ENCODE data around the gene TPSAB1.
"Not testable (repeated sequence)": the region's sequence is repeated elsewhere in the genome, so short reads cannot be mapped to it uniquely, and the experiment has no call there.

Gene TPSAB1

GRCh38 chr16:1225051-1225451 is 15.5 kb upstream of the TPSAB1 start, which contains the start of gene TPSG1:
TPSG1 (minus strand) TSS chr16:1225268; CDS start chr16:1225252, 16 bp downstream.
- no peak for DNase-seq

- not testable (repeated sequence) for DNase-seq
Observed at GRCh38 chr16:1225728-1226311, 14.7 kb upstream of the TPSAB1 start.

- DNase-seq = not testable (repeated sequence)
Observed at GRCh38 chr16:1226692-1227091, 13.8 kb upstream of the TPSAB1 start.

- not testable (repeated sequence) for DNase-seq
Observed at GRCh38 chr16:1228227-1228626, 12.3 kb upstream of the TPSAB1 start.

GRCh38 chr16:1229476-1229875 is 11.0 kb upstream of the TPSAB1 start:
- not testable (repeated sequence) for DNase-seq

GRCh38 chr16:1230084-1230470 is 10.4 kb upstream of the TPSAB1 start, which contains the start of gene TPSB2:
TPSB2 (minus strand) TSS chr16:1230184; CDS start chr16:1229951, 233 bp downstream.
- DNase-seq = not testable (repeated sequence)

GRCh38 chr16:1230471-1231212 is 9.9 kb upstream of the TPSAB1 start:
- DNase-seq = not testable (repeated sequence)

- DNase-seq = not testable (repeated sequence)
Observed at GRCh38 chr16:1231301-1231700, 9.2 kb upstream of the TPSAB1 start.

GRCh38 chr16:1232049-1232748 is 8.3 kb upstream of the TPSAB1 start:
- DNase-seq = not testable (repeated sequence)

GRCh38 chr16:1236659-1237058 is 3.8 kb upstream of the TPSAB1 start:
- not testable (repeated sequence) for DNase-seq

GRCh38 chr16:1237990-1238389 is 2.5 kb upstream of the TPSAB1 start:
- DNase-seq = no peak

GRCh38 chr16:1238909-1239308 is 1.6 kb upstream of the TPSAB1 start:
- DNase-seq = not testable (repeated sequence)

GRCh38 chr16:1239575-1239974 is 930 bp upstream of the TPSAB1 start:
- DNase-seq = not testable (repeated sequence)

- not testable (repeated sequence) for DNase-seq
Observed at GRCh38 chr16:1241081-1241480, 576 bp downstream of the TPSAB1 start.

- DNase-seq = not testable (repeated sequence)
Observed at GRCh38 chr16:1243363-1243762, 2.9 kb downstream of the TPSAB1 start.

GRCh38 chr16:1243907-1244850 is 3.7 kb downstream of the TPSAB1 start:
- DNase-seq = not testable (repeated sequence)

GRCh38 chr16:1244881-1245280 is 4.4 kb downstream of the TPSAB1 start:
- no peak for DNase-seq

GRCh38 chr16:1245452-1246020 is 5.0 kb downstream of the TPSAB1 start:
- DNase-seq = no peak

- not testable (repeated sequence) for DNase-seq
Observed at GRCh38 chr16:1247903-1248537, 7.5 kb downstream of the TPSAB1 start.

GRCh38 chr16:1249031-1249755 is 8.7 kb downstream of the TPSAB1 start:
- DNase-seq = not testable (repeated sequence)
